H1 (cell line): Measurements from ENCODE around the gene RILPL2.

Source experiments
- CTCF ChIP-seq, 3 experiments: IDR thresholded peaks; 1 replicate in 2 of 3; 2 replicates in 1 of 3; pipeline versions ENCODE4 v1.5.1 to v1.6.1; 2011; ENCODE audit warnings: low read length in 3 of 3, mild to moderate bottlenecking in 3 of 3, inconsistent platforms in 2 of 3, low read depth in 1 of 3, moderate library complexity in 1 of 3; ENCODE audit not compliant: insufficient read depth in 1 of 3; ENCODE audit errors: control extremely low read depth in 1 of 3
- MAFK ChIP-seq: IDR thresholded peaks from 2 replicates; pipeline ENCODE4 v1.6.1; 2012; ENCODE audit warnings: low read depth, mild to moderate bottlenecking, improper control_type of control experiment, low read length
- POLR2A ChIP-seq, 2 experiments: IDR thresholded peaks; 1 replicate in 1 of 2; 2 replicates in 1 of 2; pipeline ENCODE4 v1.6.1; 2011; ENCODE audit warnings: low read depth in 2 of 2, low read length in 2 of 2, mild to moderate bottlenecking in 2 of 2; ENCODE audit errors: control extremely low read depth in 1 of 2
- POLR2AphosphoS5 ChIP-seq: IDR thresholded peaks from 2 replicates; pipeline ENCODE4 v1.6.1; 2011; ENCODE audit warnings: low read depth, low read length
- RAD21 ChIP-seq, 2 experiments: IDR thresholded peaks in 1 of 2; conservative IDR thresholded peaks in 1 of 2; 2 replicates each; pipeline ENCODE4 v1.6.1; 2011; ENCODE audit warnings: low read depth in 2 of 2, low read length in 2 of 2, improper control_type of control experiment in 1 of 2, inconsistent platforms in 1 of 2, mild to moderate bottlenecking in 1 of 2, moderate library complexity in 1 of 2
- SUZ12 ChIP-seq: fragments of 200-600 bp; sonication (generic); IDR thresholded peaks from 2 replicates; pipeline ENCODE4 v1.6.1; 2012; ENCODE audit warnings: mild to moderate bottlenecking, inconsistent platforms, low read length, moderate library complexity, mixed read lengths
- TAF1 ChIP-seq: IDR thresholded peaks from 2 replicates; pipeline ENCODE4 v1.6.1; 2011; ENCODE audit warnings: mild to moderate bottlenecking, low read depth, low read length
- TEAD4 ChIP-seq: IDR thresholded peaks from 2 replicates; pipeline ENCODE4 v1.6.1; 2012; ENCODE audit warnings: low read depth, low read length, inconsistent platforms, mixed read lengths
- ZNF274 ChIP-seq: IDR thresholded peaks from 2 replicates; pipeline ENCODE4 v1.7.0; 2012; ENCODE audit warnings: low read length, borderline replicate concordance; ENCODE audit errors: extremely low read depth

DNA sequence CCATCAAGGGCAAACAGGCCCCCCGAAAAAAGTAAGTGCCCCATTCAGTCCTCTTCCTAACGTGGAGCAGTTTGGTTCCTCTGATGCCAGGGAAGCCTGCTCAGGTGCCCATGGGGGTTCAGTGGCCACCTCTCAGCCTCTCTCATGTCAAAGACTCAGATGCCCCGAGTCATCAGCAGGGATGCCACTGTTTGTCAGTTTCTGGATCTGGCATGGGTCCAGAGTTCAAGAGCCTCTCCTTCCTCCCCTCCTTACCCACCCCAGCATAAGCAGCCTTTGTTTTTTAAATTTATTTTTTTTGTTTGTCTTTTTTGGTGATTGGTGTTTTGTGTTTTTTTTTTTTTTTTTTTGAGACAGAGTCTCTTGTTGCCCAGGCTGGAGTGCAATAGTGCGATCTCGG, 41.2 kb downstream of the RILPL2 start:
- TF ChIP-seq CTCF (IDR thresholded peaks at IDR 0.05; ENCODE audit: control extremely low read depth in 1 of 3, insufficient read depth in 1 of 3, low read depth in 1 of 3, low read length in 3 of 3) (no peak), MAFK (no peak), SUZ12 (no peak), TEAD4 (no peak), TAF1 (no peak), POLR2A (IDR thresholded peaks at IDR 0.05; ENCODE audit: control extremely low read depth in 1 of 2, low read depth in 2 of 2, low read length in 2 of 2) (no peak), ZNF274 (no peak), POLR2AphosphoS5 (no peak), RAD21 (IDR thresholded peaks at IDR 0.05 in 1 of 2, conservative IDR thresholded peaks at IDR 0.05 in 1 of 2; ENCODE audit: low read depth in 2 of 2, low read length in 2 of 2) (no peak)
